ENCODE measurements around the gene AKAIN1.

Gene AKAIN1

DNA sequence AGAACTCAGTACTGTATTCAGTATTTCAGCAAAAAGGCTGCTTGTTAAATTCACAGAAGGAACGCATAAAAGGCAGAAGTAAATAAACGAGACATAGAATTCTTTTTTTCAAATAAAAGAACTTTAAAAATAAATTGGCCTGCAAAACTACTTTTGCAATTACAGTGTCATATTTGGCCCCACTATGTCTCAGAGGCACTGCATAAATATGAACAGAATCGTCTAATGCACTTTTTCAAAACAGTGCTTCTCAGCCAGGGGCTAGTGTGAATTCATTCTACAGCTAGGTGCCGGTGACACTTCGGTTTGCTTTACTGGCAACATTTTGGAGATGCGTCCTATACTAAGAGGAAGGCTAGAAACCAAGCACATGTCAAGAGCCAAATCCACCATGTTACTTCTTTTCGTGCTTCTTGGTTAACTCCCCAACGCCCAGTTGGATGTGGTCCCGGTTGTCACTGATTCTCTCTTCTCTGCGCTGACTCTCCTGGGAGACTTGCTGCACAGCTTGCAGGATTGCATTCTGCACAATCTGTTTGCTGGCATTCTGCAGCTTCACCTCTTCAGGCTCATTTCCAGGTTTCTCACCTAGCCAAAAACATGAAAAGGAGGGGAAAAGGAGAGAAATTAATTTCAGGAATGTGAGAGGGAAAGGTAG, 51.8 kb downstream of the AKAIN1 start:
- H4K20me1 ChIP-seq: no peaks in the 10 kb centered on the region
- no peak overlapping the region for H3K9ac ChIP-seq
- no peaks in the 10 kb centered on the region for H3K27me3 ChIP-seq
- no peaks in the 10 kb centered on the region for H3K36me3 ChIP-seq
- TF ChIP-seq Cebpa-rat (IDR thresholded peaks at IDR 0.05): no peak
- no peaks in the 10 kb centered on the region for H3K9me3 ChIP-seq
- no peaks in the 10 kb centered on the region for H3K4me1 ChIP-seq
- no peak overlapping the region for H3K4me2 ChIP-seq
- no peak overlapping the region for H3K27ac ChIP-seq
- no peak overlapping the region for H3K4me3 ChIP-seq

DNA sequence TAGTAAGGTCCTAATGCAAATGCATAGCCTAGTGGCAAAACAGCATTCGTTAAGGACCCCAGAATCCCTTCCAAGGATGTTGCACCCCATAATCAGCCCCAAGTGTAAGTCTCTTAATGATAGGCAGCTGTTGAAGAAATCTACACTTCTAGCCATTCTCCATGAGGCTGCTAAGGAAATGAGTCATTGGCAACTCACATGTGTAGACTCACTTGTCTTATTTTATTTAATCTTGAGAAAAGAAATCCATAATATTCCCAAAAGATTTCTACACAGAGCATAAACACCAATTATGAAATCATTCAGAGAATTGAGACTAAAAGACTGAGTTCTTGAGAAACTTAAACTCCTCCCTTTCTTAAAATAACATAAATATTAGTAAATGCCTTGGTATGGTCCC, 52.4 kb downstream of the AKAIN1 start:
- Histone ChIP-seq H3K9ac (no peak overlapping the region), H4K20me1 (no peaks in the 10 kb centered on the region), H3K36me3 (no peaks in the 10 kb centered on the region), H3K4me1 (no peaks in the 10 kb centered on the region), H3K27me3 (no peaks in the 10 kb centered on the region), H3K27ac (no peak overlapping the region), H3K9me3 (no peaks in the 10 kb centered on the region), H3K4me2 (no peak overlapping the region), H3K4me3 (no peak overlapping the region)
- no peak for TF ChIP-seq Cebpa-rat (IDR thresholded peaks at IDR 0.05)

GRCh38 chr18:5142859-5143258, 54.2 kb downstream of the AKAIN1 start:
- H3K27ac ChIP-seq: no peak overlapping the region
- no peaks in the 10 kb centered on the region for H3K36me3 ChIP-seq
- H3K9ac ChIP-seq: no peak overlapping the region
- TF ChIP-seq Cebpa-rat (IDR thresholded peaks at IDR 0.05): no peak
- no peak overlapping the region for H3K4me2 ChIP-seq
- H3K4me1 ChIP-seq: no peaks in the 10 kb centered on the region
- no peaks in the 10 kb centered on the region for H3K27me3 ChIP-seq
- no peaks in the 10 kb centered on the region for H3K9me3 ChIP-seq
- no peak overlapping the region for H3K4me3 ChIP-seq
- no peaks in the 10 kb centered on the region for H4K20me1 ChIP-seq

- Histone ChIP-seq H3K4me2 (no peak overlapping the region), H3K27ac (no peak overlapping the region), H3K4me3 (no peak overlapping the region), H3K27me3 (no peaks in the 10 kb centered on the region), H3K4me1 (no peaks in the 10 kb centered on the region), H3K9me3 (no peaks in the 10 kb centered on the region), H4K20me1 (no peaks in the 10 kb centered on the region), H3K36me3 (no peaks in the 10 kb centered on the region), H3K9ac (no peak overlapping the region)
- TF ChIP-seq Cebpa-rat (IDR thresholded peaks at IDR 0.05): no peak
These were observed 54.9 kb downstream of the AKAIN1 start for GRCh38 chr18:5142131-5142530.

- Histone ChIP-seq H3K9me3 (no peaks in the 10 kb centered on the region), H4K20me1 (no peaks in the 10 kb centered on the region), H3K4me2 (no peak overlapping the region), H3K9ac (no peak overlapping the region), H3K27me3 (no peaks in the 10 kb centered on the region), H3K4me3 (no peak overlapping the region), H3K4me1 (no peaks in the 10 kb centered on the region), H3K27ac (no peak overlapping the region), H3K36me3 (no peaks in the 10 kb centered on the region)
- no peak for TF ChIP-seq Cebpa-rat (IDR thresholded peaks at IDR 0.05)
These were observed 59.8 kb downstream of the AKAIN1 start for GRCh38 chr18:5137261-5137660.

GRCh38 chr18:5132987-5133386, 64.1 kb downstream of the AKAIN1 start:
- Histone ChIP-seq H4K20me1 (no peaks in the 10 kb centered on the region), H3K4me3 (no peak overlapping the region), H3K27ac (no peak overlapping the region), H3K27me3 (no peaks in the 10 kb centered on the region), H3K36me3 (no peaks in the 10 kb centered on the region), H3K4me2 (no peak overlapping the region), H3K9ac (no peak overlapping the region), H3K4me1 (no peaks in the 10 kb centered on the region), H3K9me3 (no peaks in the 10 kb centered on the region)
- no peak for TF ChIP-seq Cebpa-rat (IDR thresholded peaks at IDR 0.05)

DNA sequence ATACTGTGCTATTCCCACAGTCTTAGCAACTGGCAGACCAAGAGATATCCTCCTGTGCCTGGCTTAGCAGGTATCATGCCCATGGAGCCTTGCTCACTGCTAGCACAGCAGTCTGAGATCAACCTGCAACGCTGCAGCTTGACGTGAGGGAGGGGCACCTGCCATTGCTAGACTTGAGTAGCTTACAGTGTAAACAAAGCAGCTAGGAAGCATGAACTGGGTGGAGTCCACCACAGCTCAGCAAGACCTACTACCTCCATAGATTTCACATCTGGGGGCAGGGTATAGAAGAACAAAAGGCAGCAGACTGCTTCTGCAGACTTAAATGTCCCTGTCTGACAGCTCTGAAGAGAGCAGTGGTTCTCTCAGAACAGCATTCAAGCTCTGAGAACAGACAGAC, 74.8 kb downstream of the AKAIN1 start:
- no peak overlapping the region for H3K4me3 ChIP-seq
- no peaks in the 10 kb centered on the region for H4K20me1 ChIP-seq
- no peak overlapping the region for H3K9ac ChIP-seq
- no peak for TF ChIP-seq Cebpa-rat (IDR thresholded peaks at IDR 0.05)
- H3K4me1 ChIP-seq: no peaks in the 10 kb centered on the region
- no peak overlapping the region for H3K4me2 ChIP-seq
- H3K9me3 ChIP-seq: peaks cover 28% of the 10 kb centered on the region
- no peak overlapping the region for H3K27ac ChIP-seq
- no peaks in the 10 kb centered on the region for H3K27me3 ChIP-seq
- H3K36me3 ChIP-seq: no peaks in the 10 kb centered on the region

DNA sequence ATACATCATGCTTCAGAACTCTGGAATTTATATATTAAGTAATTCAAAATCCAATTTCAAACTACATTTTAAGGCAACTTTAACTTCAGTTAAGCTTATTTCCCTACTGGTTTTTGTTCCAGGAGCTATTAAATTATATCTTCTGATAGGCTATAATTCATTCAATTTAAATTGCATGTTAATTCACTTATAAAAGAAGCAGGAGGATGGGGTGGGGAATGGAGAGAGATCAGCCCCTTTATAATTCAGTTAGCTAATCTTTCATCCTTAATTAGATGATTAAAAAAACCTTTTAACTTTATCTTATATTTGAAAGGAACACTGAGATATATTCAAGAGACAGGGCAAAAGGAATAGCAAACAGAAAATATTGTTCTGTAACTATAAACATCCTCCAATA, 86.8 kb downstream of the AKAIN1 start:
- Histone ChIP-seq H3K4me3 (no peak overlapping the region), H3K27ac (no peak overlapping the region), H3K27me3 (no peaks in the 10 kb centered on the region), H3K4me2 (no peak overlapping the region), H3K36me3 (no peaks in the 10 kb centered on the region), H3K9me3 (no peaks in the 10 kb centered on the region), H4K20me1 (no peaks in the 10 kb centered on the region), H3K4me1 (no peaks in the 10 kb centered on the region), H3K9ac (no peak overlapping the region)
- TF ChIP-seq Cebpa-rat (IDR thresholded peaks at IDR 0.05): no peak

- Histone ChIP-seq H3K9ac (no peak overlapping the region), H3K27me3 (no peaks in the 10 kb centered on the region), H3K9me3 (no peaks in the 10 kb centered on the region), H3K4me1 (no peaks in the 10 kb centered on the region), H3K36me3 (no peaks in the 10 kb centered on the region), H3K4me3 (no peak overlapping the region), H3K4me2 (no peak overlapping the region), H4K20me1 (no peaks in the 10 kb centered on the region), H3K27ac (no peak overlapping the region)
- no peak for TF ChIP-seq Cebpa-rat (IDR thresholded peaks at IDR 0.05)
These were observed 89.1 kb downstream of the AKAIN1 start for GRCh38 chr18:5107988-5108387.

GRCh38 chr18:5106730-5107129, 90.3 kb downstream of the AKAIN1 start:
- Histone ChIP-seq H3K36me3 (no peaks in the 10 kb centered on the region), H3K4me1 (no peaks in the 10 kb centered on the region), H3K27ac (no peak overlapping the region), H3K4me2 (no peak overlapping the region), H3K4me3 (no peak overlapping the region), H3K9ac (no peak overlapping the region), H4K20me1 (no peaks in the 10 kb centered on the region), H3K9me3 (no peaks in the 10 kb centered on the region), H3K27me3 (no peaks in the 10 kb centered on the region)
- TF ChIP-seq Cebpa-rat (IDR thresholded peaks at IDR 0.05): no peak

DNA sequence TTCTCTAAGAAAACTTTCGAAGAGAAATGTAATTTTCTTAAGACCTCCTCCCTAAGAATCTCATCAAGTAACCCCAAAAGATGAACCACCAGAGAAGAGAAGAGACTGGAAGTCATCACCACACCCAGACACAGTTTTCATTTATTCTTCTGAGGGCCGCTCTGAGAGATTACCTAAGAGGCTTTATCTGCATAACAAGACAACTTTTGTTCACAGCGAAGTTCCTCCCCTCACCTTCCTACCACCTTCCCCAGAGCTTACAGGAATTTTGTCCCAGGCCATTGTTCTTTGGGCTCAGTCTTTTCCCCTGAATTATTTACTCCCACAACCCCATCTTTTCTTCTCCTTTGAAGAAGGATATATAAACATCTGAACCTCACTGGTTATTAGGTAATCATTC, 92.8 kb downstream of the AKAIN1 start:
- no peak overlapping the region for H3K9ac ChIP-seq
- no peaks in the 10 kb centered on the region for H3K36me3 ChIP-seq
- H4K20me1 ChIP-seq: no peaks in the 10 kb centered on the region
- no peak for TF ChIP-seq Cebpa-rat (IDR thresholded peaks at IDR 0.05)
- no peak overlapping the region for H3K4me3 ChIP-seq
- no peak overlapping the region for H3K4me2 ChIP-seq
- H3K4me1 ChIP-seq: no peaks in the 10 kb centered on the region
- no peaks in the 10 kb centered on the region for H3K27me3 ChIP-seq
- no peaks in the 10 kb centered on the region for H3K9me3 ChIP-seq
- H3K27ac ChIP-seq: no peak overlapping the region

Data from BLaER1 (cell line).